Activated CD8-positive, alpha-beta memory T cell treated with anti-CD3 and anti-CD28 coated beads for 48 hours (primary cell): ENCODE measurements around the gene CHST9.
"Not testable (repeated sequence)": the region's sequence is repeated elsewhere in the genome, so short reads cannot be mapped to it uniquely, and the experiment has no call there.

Experiments used
- DNase-seq, 3 experiments: peaks; one replicate each; pipeline ENCODE4 v3.0.0-alpha.2; 2020; ENCODE audit warnings: low read depth in 2 of 3, low spot score in 2 of 3

The CHST9 gene

GRCh38 chr18:27104743-27105142 lies 80.4 kb downstream of the CHST9 start:
- no peak for DNase-seq

GRCh38 chr18:27094621-27095020 lies 90.5 kb downstream of the CHST9 start:
- DNase-seq: no peak

- not testable (repeated sequence) for DNase-seq
These were observed 91.8 kb downstream of the CHST9 start for GRCh38 chr18:27093290-27093689.

GRCh38 chr18:27081701-27082100 lies 103.4 kb downstream of the CHST9 start:
- DNase-seq: no peak

GRCh38 chr18:27075828-27076227 lies 109.3 kb downstream of the CHST9 start:
- DNase-seq: no peak

GRCh38 chr18:27073404-27073830 lies 111.7 kb downstream of the CHST9 start:
- no peak for DNase-seq

- no peak for DNase-seq
These were observed 120.4 kb downstream of the CHST9 start for GRCh38 chr18:27064673-27065072.

GRCh38 chr18:27062802-27063201 lies 122.3 kb downstream of the CHST9 start:
- DNase-seq: no peak

GRCh38 chr18:27061488-27062095 lies 123.5 kb downstream of the CHST9 start:
- DNase-seq: no peak

- no peak for DNase-seq
These were observed 127.4 kb downstream of the CHST9 start for GRCh38 chr18:27057519-27058234.

- no peak for DNase-seq
These were observed 130.2 kb downstream of the CHST9 start for GRCh38 chr18:27054926-27055325.

- no peak for DNase-seq
These were observed 135.1 kb downstream of the CHST9 start for GRCh38 chr18:27049969-27050368.

- no peak for DNase-seq
These were observed 139.8 kb downstream of the CHST9 start for GRCh38 chr18:27045342-27045741.

- DNase-seq: no peak
These were observed 142.9 kb downstream of the CHST9 start for GRCh38 chr18:27042177-27042576.

- DNase-seq: no peak
These were observed 144.3 kb downstream of the CHST9 start for GRCh38 chr18:27040796-27041195.

GRCh38 chr18:27033722-27034121 lies 151.4 kb downstream of the CHST9 start:
- no peak for DNase-seq

GRCh38 chr18:27030421-27030820 lies 154.7 kb downstream of the CHST9 start:
- DNase-seq: no peak

- DNase-seq: no peak
These were observed 162.6 kb downstream of the CHST9 start for GRCh38 chr18:27022477-27022876.

- DNase-seq: no peak
These were observed 167.1 kb downstream of the CHST9 start for GRCh38 chr18:27017901-27018500.

- no peak for DNase-seq
These were observed 170.3 kb downstream of the CHST9 start for GRCh38 chr18:27014841-27015240.

- DNase-seq: no peak
These were observed 174.3 kb downstream of the CHST9 start for GRCh38 chr18:27010784-27011183.

- no peak for DNase-seq
These were observed 175.8 kb downstream of the CHST9 start for GRCh38 chr18:27009293-27009692.
